ENCODE data around the gene FRS2.

FRS2 gene

DNA sequence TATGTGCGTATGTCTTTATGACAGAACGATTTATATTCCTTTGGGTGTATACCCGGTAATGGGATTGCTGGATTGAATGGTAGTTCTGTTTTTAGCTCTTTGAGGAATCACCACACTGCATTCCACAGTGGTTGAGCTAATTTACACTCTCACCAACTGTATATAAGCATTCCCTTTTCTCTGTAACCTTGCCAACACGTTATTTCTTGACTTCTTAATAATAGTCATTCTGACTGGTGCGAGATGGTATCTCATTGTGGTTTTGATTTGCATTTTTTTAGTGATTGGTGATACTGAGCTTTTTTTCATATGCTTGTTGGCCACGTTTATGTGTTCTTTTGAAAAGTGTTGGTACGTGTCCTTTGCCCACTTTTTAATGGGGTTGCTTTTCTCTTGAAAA, 49.7 kb downstream of the FRS2 start:
- no peak overlapping the region for H4K91ac ChIP-seq (ENCODE audit: low read length)
- H2BK120ac ChIP-seq (ENCODE audit: low read depth, low read length): no peak overlapping the region
- H3K4ac ChIP-seq (ENCODE audit: low read depth in 1 of 2, low read length in 2 of 2): no peak overlapping the region
- peaks cover 3% of the 10 kb centered on the region for H3K79me1 ChIP-seq (replicated peaks; ENCODE audit: low read length, poor library complexity, severe bottlenecking)
- no peak overlapping the region for H2BK15ac ChIP-seq (ENCODE audit: low read depth, poor library complexity, severe bottlenecking)
- peak; percentile 82 for DNase-seq
- H3K23ac ChIP-seq (ENCODE audit: low read length in 2 of 2): no peak overlapping the region
- H3K9me3 ChIP-seq (ENCODE audit: control insufficient read depth, low read length): peaks cover 8% of the 10 kb centered on the region
- H2AK5ac ChIP-seq (ENCODE audit: low read length, severe bottlenecking): no peak overlapping the region
- no peak overlapping the region for H2AFZ ChIP-seq (ENCODE audit: low read depth, low read length)
- H3K14ac ChIP-seq (ENCODE audit: low read length in 2 of 2): no peak overlapping the region
- H2BK12ac ChIP-seq (ENCODE audit: low read length in 2 of 2): no peak overlapping the region
- H3K4me1 ChIP-seq (ENCODE audit: control insufficient read depth, insufficient read depth, low read depth, low read length): peaks cover 10% of the 10 kb centered on the region
- H3K36me3 ChIP-seq (ENCODE audit: control insufficient read depth in 1 of 2, insufficient read depth in 2 of 2, low read depth in 1 of 2, low read length in 2 of 2): peaks cover 0 to 7% of the 10 kb centered on the region in 2 experiments
- no peak overlapping the region for H2BK5ac ChIP-seq (ENCODE audit: low read depth, low read length, poor library complexity, severe bottlenecking)
- no peak overlapping the region for H4K8ac ChIP-seq (ENCODE audit: low read length)
- H3K9ac ChIP-seq (ENCODE audit: low read length): no peak overlapping the region
- H3K27ac ChIP-seq (ENCODE audit: low read length, poor library complexity, severe bottlenecking): no peak overlapping the region
- H3K18ac ChIP-seq (ENCODE audit: low read depth in 1 of 2, low read length in 2 of 2): no peak overlapping the region
- no peak overlapping the region for H3K4me2 ChIP-seq (ENCODE audit: low read length, poor library complexity, severe bottlenecking)
- no peak overlapping the region for H3K4me3 ChIP-seq (ENCODE audit: insufficient read depth in 1 of 2, low read depth in 1 of 2, low read length in 2 of 2)
- 70% methylated on average over 5 of the region's 7 CpGs for WGBS
- no peaks in the 10 kb centered on the region for H3K27me3 ChIP-seq (ENCODE audit: control insufficient read depth in 1 of 2, insufficient read depth in 1 of 2, low read length in 2 of 2)

- Histone ChIP-seq H3K18ac (ENCODE audit: low read depth in 1 of 2, low read length in 2 of 2) (no peak overlapping the region), H2BK120ac (ENCODE audit: low read depth, low read length) (no peak overlapping the region), H3K9me3 (ENCODE audit: control insufficient read depth, low read length) (peaks cover 8% of the 10 kb centered on the region), H2BK15ac (ENCODE audit: low read depth, poor library complexity, severe bottlenecking) (no peak overlapping the region), H3K14ac (ENCODE audit: low read length in 2 of 2) (peak overlapping the region in 1 of 2 experiments; percentile 61), H3K4me1 (ENCODE audit: control insufficient read depth, insufficient read depth, low read depth, low read length) (peaks cover 9% of the 10 kb centered on the region), H2BK5ac (ENCODE audit: low read depth, low read length, poor library complexity, severe bottlenecking) (no peak overlapping the region), H3K9ac (ENCODE audit: low read length) (no peak overlapping the region), H2AK5ac (ENCODE audit: low read length, severe bottlenecking) (no peak overlapping the region), H3K23ac (ENCODE audit: low read length in 2 of 2) (peak overlapping the region in 1 of 2 experiments; percentile 23), H3K4me2 (ENCODE audit: low read length, poor library complexity, severe bottlenecking) (no peak overlapping the region), H2BK12ac (ENCODE audit: low read length in 2 of 2) (peak overlapping the region in 1 of 2 experiments; percentile 10), H3K27ac (ENCODE audit: low read length, poor library complexity, severe bottlenecking) (no peak overlapping the region), H3K36me3 (ENCODE audit: control insufficient read depth in 1 of 2, insufficient read depth in 2 of 2, low read depth in 1 of 2, low read length in 2 of 2) (peaks cover 0 to 7% of the 10 kb centered on the region in 2 experiments), H3K4ac (ENCODE audit: low read depth in 1 of 2, low read length in 2 of 2) (no peak overlapping the region), H4K8ac (ENCODE audit: low read length) (no peak overlapping the region), H3K4me3 (ENCODE audit: insufficient read depth in 1 of 2, low read depth in 1 of 2, low read length in 2 of 2) (no peak overlapping the region), H4K91ac (ENCODE audit: low read length) (no peak overlapping the region), H3K79me1 (replicated peaks; ENCODE audit: low read length, poor library complexity, severe bottlenecking) (peaks cover 3% of the 10 kb centered on the region), H2AFZ (ENCODE audit: low read depth, low read length) (no peak overlapping the region), H3K27me3 (ENCODE audit: control insufficient read depth in 1 of 2, insufficient read depth in 1 of 2, low read length in 2 of 2) (no peaks in the 10 kb centered on the region)
- 96% methylated on average over 11 of the region's 11 CpGs for WGBS
- no peak for DNase-seq
These were observed 53.5 kb downstream of the FRS2 start for GRCh38 chr12:69523433-69524330.

GRCh38 chr12:69524331-69524630, 54.1 kb downstream of the FRS2 start:
- no peak for DNase-seq
- no peak overlapping the region for H3K27ac ChIP-seq (ENCODE audit: low read length, poor library complexity, severe bottlenecking)
- H2AFZ ChIP-seq (ENCODE audit: low read depth, low read length): no peak overlapping the region
- H3K4me2 ChIP-seq (ENCODE audit: low read length, poor library complexity, severe bottlenecking): no peak overlapping the region
- WGBS: 100% methylated on average over 2 of the region's 2 CpGs
- peaks cover 9% of the 10 kb centered on the region for H3K4me1 ChIP-seq (ENCODE audit: control insufficient read depth, insufficient read depth, low read depth, low read length)
- H3K4ac ChIP-seq (ENCODE audit: low read depth in 1 of 2, low read length in 2 of 2): no peak overlapping the region
- H2BK12ac ChIP-seq (ENCODE audit: low read length in 2 of 2): no peak overlapping the region
- no peak overlapping the region for H2BK5ac ChIP-seq (ENCODE audit: low read depth, low read length, poor library complexity, severe bottlenecking)
- H3K36me3 ChIP-seq (ENCODE audit: control insufficient read depth in 1 of 2, insufficient read depth in 2 of 2, low read depth in 1 of 2, low read length in 2 of 2): peaks cover 0 to 7% of the 10 kb centered on the region in 2 experiments
- no peak overlapping the region for H2BK120ac ChIP-seq (ENCODE audit: low read depth, low read length)
- H3K4me3 ChIP-seq (ENCODE audit: insufficient read depth in 1 of 2, low read depth in 1 of 2, low read length in 2 of 2): no peak overlapping the region
- peak overlapping the region in 1 of 2 experiments; percentile 26 for H3K18ac ChIP-seq (ENCODE audit: low read depth in 1 of 2, low read length in 2 of 2)
- H3K9me3 ChIP-seq (ENCODE audit: control insufficient read depth, low read length): peaks cover 8% of the 10 kb centered on the region
- H3K9ac ChIP-seq (ENCODE audit: low read length): no peak overlapping the region
- no peak overlapping the region for H3K14ac ChIP-seq (ENCODE audit: low read length in 2 of 2)
- no peaks in the 10 kb centered on the region for H3K27me3 ChIP-seq (ENCODE audit: control insufficient read depth in 1 of 2, insufficient read depth in 1 of 2, low read length in 2 of 2)
- peaks cover 3% of the 10 kb centered on the region for H3K79me1 ChIP-seq (replicated peaks; ENCODE audit: low read length, poor library complexity, severe bottlenecking)
- H4K91ac ChIP-seq (ENCODE audit: low read length): no peak overlapping the region
- no peak overlapping the region for H3K23ac ChIP-seq (ENCODE audit: low read length in 2 of 2)
- H2BK15ac ChIP-seq (ENCODE audit: low read depth, poor library complexity, severe bottlenecking): no peak overlapping the region
- no peak overlapping the region for H2AK5ac ChIP-seq (ENCODE audit: low read length, severe bottlenecking)
- H4K8ac ChIP-seq (ENCODE audit: low read length): peak overlapping the region; percentile 53

GRCh38 chr12:69524755-69525469, 54.7 kb downstream of the FRS2 start:
- WGBS: 96% methylated on average over 2 of the region's 2 CpGs
- H3K9me3 ChIP-seq (ENCODE audit: control insufficient read depth, low read length): peaks cover 8% of the 10 kb centered on the region
- no peak overlapping the region for H4K91ac ChIP-seq (ENCODE audit: low read length)
- H3K27me3 ChIP-seq (ENCODE audit: control insufficient read depth in 1 of 2, insufficient read depth in 1 of 2, low read length in 2 of 2): no peaks in the 10 kb centered on the region
- H2AFZ ChIP-seq (ENCODE audit: low read depth, low read length): no peak overlapping the region
- no peak overlapping the region for H3K4me3 ChIP-seq (ENCODE audit: insufficient read depth in 1 of 2, low read depth in 1 of 2, low read length in 2 of 2)
- no peak overlapping the region for H3K23ac ChIP-seq (ENCODE audit: low read length in 2 of 2)
- H3K36me3 ChIP-seq (ENCODE audit: control insufficient read depth in 1 of 2, insufficient read depth in 2 of 2, low read depth in 1 of 2, low read length in 2 of 2): peaks cover 0 to 7% of the 10 kb centered on the region in 2 experiments
- H4K8ac ChIP-seq (ENCODE audit: low read length): no peak overlapping the region
- no peak overlapping the region for H2BK15ac ChIP-seq (ENCODE audit: low read depth, poor library complexity, severe bottlenecking)
- H3K4me1 ChIP-seq (ENCODE audit: control insufficient read depth, insufficient read depth, low read depth, low read length): peaks cover 9% of the 10 kb centered on the region
- no peak overlapping the region for H3K14ac ChIP-seq (ENCODE audit: low read length in 2 of 2)
- peaks cover 3% of the 10 kb centered on the region for H3K79me1 ChIP-seq (replicated peaks; ENCODE audit: low read length, poor library complexity, severe bottlenecking)
- no peak overlapping the region for H2BK5ac ChIP-seq (ENCODE audit: low read depth, low read length, poor library complexity, severe bottlenecking)
- H3K27ac ChIP-seq (ENCODE audit: low read length, poor library complexity, severe bottlenecking): no peak overlapping the region
- H3K9ac ChIP-seq (ENCODE audit: low read length): no peak overlapping the region
- no peak overlapping the region for H2BK120ac ChIP-seq (ENCODE audit: low read depth, low read length)
- DNase-seq: no peak
- H3K18ac ChIP-seq (ENCODE audit: low read depth in 1 of 2, low read length in 2 of 2): no peak overlapping the region
- H3K4me2 ChIP-seq (ENCODE audit: low read length, poor library complexity, severe bottlenecking): no peak overlapping the region
- peak overlapping the region; percentile 10 for H2AK5ac ChIP-seq (ENCODE audit: low read length, severe bottlenecking)
- peak overlapping the region in 1 of 2 experiments; percentile 7 for H2BK12ac ChIP-seq (ENCODE audit: low read length in 2 of 2)
- no peak overlapping the region for H3K4ac ChIP-seq (ENCODE audit: low read depth in 1 of 2, low read length in 2 of 2)

Data from mesenchymal stem cell (in vitro differentiated cells and primary cell).